Uterus (tissue), 2 donors: ENCODE results near the gene AMT.

ENCODE experiments used
- CTCF ChIP-seq, 4 experiments: fragments of 200-600 bp in 2 of 4; fragments of 450-650 bp in 2 of 4; sonication (generic) in 2 of 4; IDR thresholded peaks; one replicate each; pipeline ENCODE4 v1.5.1; 2016 to 2019; ENCODE audit warnings: antibody characterized with exemption in 4 of 4, mild to moderate bottlenecking in 2 of 4, moderate library complexity in 1 of 4
- POLR2A ChIP-seq, 2 donors: fragments of 450-650 bp; IDR thresholded peaks; one replicate each; pipeline ENCODE4 v1.6.1; 2016; ENCODE audit warnings: antibody characterized with exemption in 2 of 2, mild to moderate bottlenecking in 1 of 2, moderate library complexity in 1 of 2

- no peak for TF ChIP-seq CTCF (IDR thresholded peaks at IDR 0.05)
- TF ChIP-seq POLR2A (IDR thresholded peaks at IDR 0.05) = no peak
These were observed 22.8 kb downstream of the AMT start for GRCh38 chr3:49399461-49399860.
